Testis (tissue), 3 donors: ENCODE measurements around the gene WDR37. TPM values are rescaled to one million over a fixed set of nuclear protein-coding genes. Genes with fewer than 3 reads are reported as not detected.

Experiments used
- DNase-seq: peaks from one replicate; pipeline ENCODE4 v3.0.0-alpha.2; 2019
- H3K27ac ChIP-seq, 2 donors: fragments of 200-600 bp; sonication (generic); one replicate each; pipeline ENCODE4 v1.5.1; 2019
- H3K27me3 ChIP-seq: fragments of 200-600 bp; sonication (generic); one replicate; pipeline ENCODE4 v1.5.1; 2019
- H3K36me3 ChIP-seq: fragments of 200-600 bp; sonication (generic); one replicate; pipeline ENCODE4 v1.5.1; 2017; ENCODE audit warnings: low read depth; ENCODE audit errors: missing control alignments
- H3K4me1 ChIP-seq: fragments of 200-600 bp; sonication (generic); one replicate; pipeline ENCODE4 v1.5.1; 2019
- H3K4me3 ChIP-seq, 2 donors: fragments of 200-600 bp; sonication (generic); one replicate each; pipeline ENCODE4 v1.5.1; 2017 to 2019
- H3K9me3 ChIP-seq: fragments of 200-600 bp; sonication (generic); one replicate; pipeline ENCODE4 v1.5.1; 2017
- POLR2A ChIP-seq: fragments of 450-650 bp; IDR thresholded peaks from one replicate; pipeline ENCODE4 v1.6.1; 2017; ENCODE audit warnings: antibody characterized with exemption, mild to moderate bottlenecking, moderate library complexity
- WGBS, 2 donors: methylation state at CpG; one replicate each; pipeline ENCODE4 v1.1.5; 2018; 5-methylcytosine and 5-hydroxymethylcytosine counted together
- intact Hi-C: fragments of 100-400 bp; cut with DNase I; formaldehyde crosslinking; loops from one replicate; pipeline ENCODE4 v1.15.1; 2023; ENCODE audit warnings: low total_unique reads
- polyA plus RNA-seq: library from polyadenylated mRNA; stranded (reverse); fragments of 350-450 nt; fragmentation: Illumina TruSeq; extraction: RNeasy Lipid Tissue Mini Kit (QIAGEN cat#74804); gene quantifications from one replicate; pipeline ENCODE4 v1.2.3, GENCODE V29; 2014; ENCODE audit warnings: low read depth, low replicate concordance; ENCODE audit not compliant: insufficient read depth
- total RNA-seq, 2 donors: library from RNA; depleted of rRNA; stranded (reverse); fragments of >200 nt; gene quantifications; one replicate each; pipeline ENCODE4 v1.2.3, GENCODE V29; 2016
- TF ChIP-seq, protein P1 (sequence below), 3 experiments: fragments of 450-650 bp in 2 of 3; fragments of 200-600 bp in 1 of 3; sonication (generic) in 1 of 3; IDR thresholded peaks; one replicate each; pipeline ENCODE4 v1.5.1; 2016 to 2019; ENCODE audit warnings: antibody characterized with exemption in 3 of 3, mild to moderate bottlenecking in 2 of 3, moderate library complexity in 1 of 3

WDR37 gene
- total and polyA plus RNA-seq, 3 donors from 2014 or later, result 29.3 to 46.9 (median 40.2) TPM

DNA sequence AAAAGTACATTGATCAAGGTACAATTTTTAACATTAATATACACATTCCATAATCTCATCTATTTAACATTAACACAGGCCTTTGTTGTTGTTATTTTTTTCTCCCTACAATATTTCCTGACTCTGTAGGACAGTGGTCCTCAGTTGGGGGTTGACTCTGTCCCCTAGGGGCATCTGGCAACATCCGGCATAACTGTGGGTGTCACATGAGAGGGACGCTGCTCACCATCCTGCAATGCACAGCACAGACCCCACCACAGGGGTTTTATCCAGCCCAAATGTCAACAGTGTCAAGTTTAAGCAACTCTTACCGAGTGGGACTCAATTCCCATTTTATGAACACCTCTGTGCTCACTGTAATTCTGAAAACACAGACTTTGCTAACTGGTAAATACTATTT lies 16.1 kb upstream of the WDR37 start:
- TF ChIP-seq, protein P1, sequence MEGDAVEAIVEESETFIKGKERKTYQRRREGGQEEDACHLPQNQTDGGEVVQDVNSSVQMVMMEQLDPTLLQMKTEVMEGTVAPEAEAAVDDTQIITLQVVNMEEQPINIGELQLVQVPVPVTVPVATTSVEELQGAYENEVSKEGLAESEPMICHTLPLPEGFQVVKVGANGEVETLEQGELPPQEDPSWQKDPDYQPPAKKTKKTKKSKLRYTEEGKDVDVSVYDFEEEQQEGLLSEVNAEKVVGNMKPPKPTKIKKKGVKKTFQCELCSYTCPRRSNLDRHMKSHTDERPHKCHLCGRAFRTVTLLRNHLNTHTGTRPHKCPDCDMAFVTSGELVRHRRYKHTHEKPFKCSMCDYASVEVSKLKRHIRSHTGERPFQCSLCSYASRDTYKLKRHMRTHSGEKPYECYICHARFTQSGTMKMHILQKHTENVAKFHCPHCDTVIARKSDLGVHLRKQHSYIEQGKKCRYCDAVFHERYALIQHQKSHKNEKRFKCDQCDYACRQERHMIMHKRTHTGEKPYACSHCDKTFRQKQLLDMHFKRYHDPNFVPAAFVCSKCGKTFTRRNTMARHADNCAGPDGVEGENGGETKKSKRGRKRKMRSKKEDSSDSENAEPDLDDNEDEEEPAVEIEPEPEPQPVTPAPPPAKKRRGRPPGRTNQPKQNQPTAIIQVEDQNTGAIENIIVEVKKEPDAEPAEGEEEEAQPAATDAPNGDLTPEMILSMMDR (IDR thresholded peaks at IDR 0.05), result no peak
- no peak for TF ChIP-seq POLR2A
- Histone ChIP-seq H3K36me3 (no peaks in the 10 kb centered on the region), H3K9me3 (no peaks in the 10 kb centered on the region), H3K4me1 (peaks cover 5% of the 10 kb centered on the region), H3K4me3 (no peak overlapping the region), H3K27me3 (no peaks in the 10 kb centered on the region), H3K27ac (no peak overlapping the region)
- intact Hi-C loops, result no loop called here
- 80 to 82% methylated on average over 3 of the region's 3 CpGs for WGBS, 2 donors
- DNase-seq, result no peak

DNA sequence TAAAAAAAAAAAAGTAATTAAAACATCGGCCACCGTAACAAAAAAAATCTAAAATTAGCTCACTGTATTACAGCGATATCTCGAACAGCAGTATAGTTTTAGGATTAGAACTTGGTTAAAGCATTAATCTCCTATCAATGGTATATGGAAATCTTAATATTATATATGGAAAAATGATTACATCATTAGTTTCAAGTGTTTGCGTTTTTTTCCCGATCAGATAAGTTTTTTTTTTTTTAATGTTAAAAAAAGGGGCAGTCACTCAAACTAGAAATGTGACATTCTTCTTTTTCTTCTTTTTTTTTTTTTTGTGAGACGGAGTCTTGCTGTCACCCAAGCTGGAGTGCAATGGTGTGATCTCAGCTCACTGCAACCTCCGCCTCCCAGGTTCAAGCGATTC lies 14.7 kb upstream of the WDR37 start:
- Histone ChIP-seq H3K36me3 (no peaks in the 10 kb centered on the region), H3K4me3 (no peak overlapping the region), H3K27ac (no peak overlapping the region), H3K27me3 (no peaks in the 10 kb centered on the region), H3K9me3 (no peaks in the 10 kb centered on the region), H3K4me1 (no peaks in the 10 kb centered on the region)
- intact Hi-C loops, result no loop called here
- no peak for DNase-seq
- no peak for TF ChIP-seq POLR2A
- TF ChIP-seq, protein P1 (IDR thresholded peaks at IDR 0.05), result no peak
- 90% methylated on average over 9 of the region's 9 CpGs for WGBS, 2 donors

DNA sequence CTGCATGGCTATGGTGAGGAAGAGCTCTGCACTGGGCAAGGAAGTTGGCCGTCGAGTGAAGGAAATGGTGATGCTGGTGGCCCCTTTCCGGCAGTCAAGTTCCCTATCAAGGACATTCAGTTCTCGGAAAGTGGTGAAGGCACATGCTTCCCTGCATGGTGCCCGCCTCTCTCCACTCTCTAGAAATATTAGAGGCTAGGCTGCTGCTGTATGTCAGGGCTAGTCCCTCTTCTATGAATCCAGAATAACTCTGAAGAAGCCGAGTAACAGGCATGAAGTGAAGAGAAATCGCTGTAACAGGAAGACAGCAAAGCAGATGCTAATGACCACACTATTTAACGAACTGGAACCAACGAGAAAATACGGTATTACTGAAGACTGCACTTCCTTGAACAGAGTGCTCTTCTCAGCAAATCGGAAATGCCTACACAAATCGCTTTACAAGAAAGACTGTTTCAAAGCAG lies 12.6 kb upstream of the WDR37 start:
- intact Hi-C loops, result no loop called here
- Histone ChIP-seq H3K27me3 (no peaks in the 10 kb centered on the region), H3K27ac (peak overlapping the region in 1 of 2 donors; percentile 79), H3K4me3 (no peak overlapping the region), H3K9me3 (no peaks in the 10 kb centered on the region), H3K36me3 (no peaks in the 10 kb centered on the region), H3K4me1 (peaks cover 6% of the 10 kb centered on the region)
- 57 to 59% methylated on average over 12 of the region's 12 CpGs for WGBS, 2 donors
- TF ChIP-seq, protein P1 (IDR thresholded peaks at IDR 0.05), result no peak
- TF ChIP-seq POLR2A, result no peak
- DNase-seq, result no peak

DNA sequence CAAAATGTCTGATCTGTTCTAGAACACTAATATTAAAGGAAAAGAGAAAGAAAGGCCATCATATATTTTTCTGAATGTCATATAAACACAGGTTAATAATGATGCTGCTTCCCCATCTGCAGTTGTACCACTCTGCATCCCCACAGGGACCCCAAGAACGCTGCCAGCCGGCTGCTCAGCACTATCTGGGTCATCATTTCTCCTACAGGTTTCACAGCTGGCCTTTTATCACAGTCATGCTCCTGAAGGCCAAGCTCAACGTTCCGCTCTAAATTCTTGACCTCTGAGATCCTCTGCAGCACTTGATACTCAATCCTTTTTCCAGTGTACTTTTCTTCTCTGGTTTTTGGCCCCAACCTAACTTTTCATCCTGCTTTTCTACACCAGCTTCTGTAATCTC lies 12.0 kb upstream of the WDR37 start:
- Histone ChIP-seq H3K36me3 (no peaks in the 10 kb centered on the region), H3K4me3 (no peak overlapping the region), H3K9me3 (no peaks in the 10 kb centered on the region), H3K4me1 (peaks cover 6% of the 10 kb centered on the region), H3K27me3 (no peaks in the 10 kb centered on the region), H3K27ac (peak overlapping the region in 1 of 2 donors; percentile 79)
- DNase-seq, result no peak
- WGBS, 2 donors, result 32 to 55% methylated on average over 4 of the region's 4 CpGs
- TF ChIP-seq, protein P1 (IDR thresholded peaks at IDR 0.05), result no peak
- no peak for TF ChIP-seq POLR2A
- intact Hi-C loops, result no loop called here

DNA sequence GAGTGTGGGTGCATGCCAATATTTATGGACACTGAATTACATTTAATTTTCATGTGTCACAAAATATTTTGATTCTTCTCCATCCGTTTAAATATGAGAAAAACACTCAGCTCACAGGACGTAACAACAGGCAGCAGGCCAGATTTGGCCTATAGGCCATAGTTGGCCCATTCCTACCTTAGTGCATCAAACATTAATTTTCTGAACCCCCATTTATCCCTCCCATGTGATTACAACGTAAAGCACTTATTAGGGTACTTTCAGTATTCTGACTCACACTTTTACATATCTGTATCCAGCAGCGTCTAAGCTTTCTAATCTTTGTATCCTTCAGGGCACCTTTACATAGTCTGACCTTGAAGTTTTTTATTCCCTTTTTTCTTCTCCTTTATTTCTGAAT lies 11.2 kb upstream of the WDR37 start:
- Histone ChIP-seq H3K4me3 (no peak overlapping the region), H3K9me3 (no peaks in the 10 kb centered on the region), H3K27ac (peak overlapping the region; percentile 6 to 79), H3K27me3 (no peaks in the 10 kb centered on the region), H3K36me3 (no peaks in the 10 kb centered on the region), H3K4me1 (peaks cover 7% of the 10 kb centered on the region)
- TF ChIP-seq POLR2A, result no peak
- intact Hi-C loops, result no loop called here
- DNase-seq, result no peak
- 56 to 68% methylated on average over 4 of the region's 4 CpGs for WGBS, 2 donors
